C4-2B (cell line): ENCODE results near the gene IL36A.

Source experiments
- CTCF ChIP-seq: fragments of 450-650 bp; conservative IDR thresholded peaks from 2 replicates; pipeline ENCODE4 v1.5.1; 2017; ENCODE audit warnings: mild to moderate bottlenecking
- ZFX ChIP-seq: fragments of 450-650 bp; IDR thresholded peaks from 2 replicates; pipeline ENCODE4 v1.6.1; 2017

GRCh38 chr2:112977559-112978056 lies 27.7 kb upstream of the IL36A start, which contains the start of gene IL36G:
- TF ChIP-seq CTCF: no peak
- no peak for TF ChIP-seq ZFX
